ENCODE results near the gene DLG2. TPM values are rescaled to one million over a fixed set of nuclear protein-coding genes. Genes with fewer than 3 reads are reported as not detected.

DLG2 gene
- total RNA-seq, 1 donor from 2014 or later = 174 TPM

DNA sequence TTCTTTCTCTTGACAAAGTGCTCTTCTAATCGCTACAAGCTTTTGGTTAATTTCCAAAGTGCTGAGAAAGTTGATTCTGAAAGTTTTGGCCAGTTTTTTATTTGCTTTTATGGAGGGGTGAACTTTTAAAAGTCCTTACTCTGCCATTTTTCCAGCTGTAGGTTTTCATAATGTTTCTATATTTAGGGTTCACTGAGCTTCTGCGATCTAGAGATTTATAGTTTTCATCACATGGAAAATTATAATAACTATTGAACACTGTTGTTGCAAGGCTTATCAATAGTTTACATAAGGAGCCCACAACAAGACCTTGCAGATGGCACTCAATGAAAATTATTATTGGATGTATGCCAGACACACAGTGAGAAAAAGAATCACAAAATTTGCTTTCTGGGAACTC, 55.1 kb downstream of the DLG2 start:
- FAIRE-seq = no peak

GRCh38 chr11:85569525-85569924, 57.6 kb downstream of the DLG2 start:
- DNase-seq (ENCODE audit: low spot score in 2 of 2) = no peak
- FAIRE-seq = no peak

More for the DNA sequence above, 55.1 kb downstream of the DLG2 start:
- DNase-seq (ENCODE audit: low spot score in 2 of 2) = no peak

DNA sequence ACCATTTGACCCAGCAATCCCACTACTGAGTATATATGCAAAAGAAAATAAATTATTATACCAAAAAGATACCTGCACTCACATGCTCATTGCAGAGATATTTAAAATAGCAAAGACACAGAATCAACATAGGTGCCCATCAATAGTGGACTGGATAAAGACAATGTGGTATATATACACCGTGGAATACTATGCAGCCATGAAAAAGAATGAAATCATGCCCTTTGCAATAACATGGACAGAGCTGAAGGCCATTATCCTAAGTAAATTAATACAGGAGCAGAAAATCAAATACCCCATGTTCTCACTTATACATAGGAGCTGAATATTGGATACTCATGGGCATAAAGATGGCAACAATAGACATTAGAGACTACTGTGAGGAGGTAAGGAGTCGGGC, 68.7 kb downstream of the DLG2 start:
- no peak for FAIRE-seq
- no peak for DNase-seq (ENCODE audit: low spot score in 2 of 2)

DNA sequence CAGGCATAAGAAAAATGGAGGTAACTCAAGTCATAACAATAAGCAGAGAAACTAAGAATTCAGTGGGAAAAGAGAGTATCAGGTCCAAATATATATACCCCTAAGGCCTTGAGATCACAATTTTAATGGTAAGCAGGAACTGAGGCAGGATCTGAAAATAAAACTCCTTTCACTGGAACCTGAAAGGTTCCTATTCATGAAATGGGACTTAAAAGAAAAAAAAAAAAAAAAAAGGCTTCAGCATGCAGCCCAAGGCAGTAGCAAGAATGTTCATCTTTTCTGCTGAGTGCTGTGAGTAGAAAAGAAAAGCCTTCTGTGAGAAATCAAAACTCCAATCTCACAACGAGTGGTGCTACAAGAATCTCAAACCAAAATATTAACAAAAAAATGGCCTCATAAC, 75.3 kb downstream of the DLG2 start:
- FAIRE-seq (no peak), DNase-seq (ENCODE audit: low spot score in 2 of 2) (no peak)

DNA sequence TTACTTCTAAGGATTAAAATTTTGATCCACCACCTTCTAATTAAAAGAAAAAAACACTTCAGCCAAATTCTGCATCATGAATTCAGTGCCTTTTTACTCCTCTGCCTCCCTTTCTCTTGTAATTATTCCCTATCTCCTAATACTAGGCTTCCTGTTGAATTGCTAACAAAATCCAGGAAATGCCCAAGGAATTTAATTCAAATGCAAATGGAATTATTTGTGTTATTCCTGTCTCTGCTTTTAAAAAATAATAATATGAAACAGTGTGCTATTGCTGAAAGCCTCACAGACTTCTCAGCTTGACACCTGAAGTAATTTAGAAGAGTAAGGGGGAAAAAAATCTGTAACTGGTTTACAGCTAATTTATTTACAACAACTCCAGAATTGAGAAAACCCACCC, 85.5 kb downstream of the DLG2 start:
- DNase-seq (ENCODE audit: low spot score in 2 of 2) = no peak
- no peak for FAIRE-seq

DNA sequence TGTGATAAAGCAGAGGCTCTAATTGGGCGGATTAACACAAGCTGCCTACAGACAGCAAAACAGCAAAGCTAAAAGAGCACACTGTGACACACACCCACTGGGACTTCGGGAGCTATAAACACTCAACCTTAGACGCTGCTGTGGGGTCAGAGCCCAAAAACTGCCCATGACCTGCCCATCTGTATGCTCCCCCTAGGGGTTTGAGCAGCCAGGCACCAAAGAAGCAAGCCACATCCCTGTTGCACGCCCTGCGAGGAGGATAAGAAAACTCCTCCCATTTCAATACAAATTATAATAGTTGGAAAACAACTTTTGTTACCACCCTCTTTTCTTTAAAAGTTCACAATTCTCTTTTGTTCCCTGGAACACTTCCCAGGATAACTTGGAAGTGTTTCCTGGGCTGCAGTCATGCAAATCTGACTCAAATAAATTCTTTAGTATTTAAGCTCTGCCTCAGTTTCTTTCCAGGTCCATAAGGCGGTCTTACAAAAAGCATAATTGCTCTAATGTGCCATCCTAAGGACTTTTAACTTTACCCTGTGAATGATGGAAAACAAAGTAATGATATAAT, 86.4 kb downstream of the DLG2 start:
- DNase-seq (ENCODE audit: low spot score in 2 of 2) (no peak), FAIRE-seq (no peak)

DNA sequence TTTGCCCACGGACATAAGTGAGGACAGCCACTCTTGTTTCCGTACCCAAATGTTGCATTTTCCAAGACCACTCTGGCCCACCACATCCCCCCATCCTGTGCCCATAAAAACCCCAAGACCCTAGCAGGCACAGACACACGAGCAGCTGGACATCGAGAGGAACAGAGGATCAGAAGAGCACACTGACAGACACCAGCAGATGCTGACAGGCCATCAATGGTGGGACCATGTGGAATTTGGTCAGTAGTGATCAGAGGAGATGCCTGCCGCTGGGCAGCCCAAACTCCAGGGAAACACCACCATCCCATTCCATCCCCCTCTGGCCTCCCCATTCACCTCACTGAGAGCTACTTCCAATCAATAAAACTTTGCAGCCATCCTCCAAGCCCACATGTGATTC, 87.0 kb downstream of the DLG2 start:
- DNase-seq (ENCODE audit: low spot score in 2 of 2) = no peak
- no peak for FAIRE-seq

- no peak for FAIRE-seq
- no peak for DNase-seq (ENCODE audit: low spot score in 2 of 2)
These were observed 87.4 kb downstream of the DLG2 start for GRCh38 chr11:85539740-85540139.

DNA sequence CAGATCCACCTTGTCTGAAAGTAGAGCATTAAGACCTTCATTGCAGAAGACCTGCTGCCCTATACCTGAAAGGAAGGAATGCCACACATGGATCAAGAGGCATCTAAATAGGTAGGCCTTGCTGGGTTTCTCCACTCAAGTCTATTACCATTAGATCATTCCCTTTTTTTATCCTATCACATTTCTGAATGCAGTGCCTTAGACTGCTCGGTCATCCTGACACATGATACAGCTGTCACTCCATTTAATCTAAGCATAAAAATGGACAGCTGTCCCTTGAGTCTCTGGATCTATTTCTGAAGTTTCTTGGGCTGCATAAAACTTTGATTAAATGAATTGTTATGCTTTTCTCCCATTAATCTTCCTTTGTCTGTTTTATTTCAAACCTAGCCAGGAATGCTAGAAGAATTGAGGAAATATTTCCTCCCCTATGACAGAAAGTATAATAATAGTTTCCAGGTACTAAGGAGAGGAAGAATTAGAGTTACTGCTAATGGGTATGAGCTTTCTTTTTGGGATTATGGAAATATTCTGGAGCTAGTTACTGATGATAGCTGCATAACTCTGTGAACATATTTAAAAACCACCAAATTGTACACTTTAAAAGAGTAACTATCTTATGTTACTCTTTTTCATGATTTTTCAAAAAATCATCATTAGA, 88.0 kb downstream of the DLG2 start:
- no peak for FAIRE-seq

DNA sequence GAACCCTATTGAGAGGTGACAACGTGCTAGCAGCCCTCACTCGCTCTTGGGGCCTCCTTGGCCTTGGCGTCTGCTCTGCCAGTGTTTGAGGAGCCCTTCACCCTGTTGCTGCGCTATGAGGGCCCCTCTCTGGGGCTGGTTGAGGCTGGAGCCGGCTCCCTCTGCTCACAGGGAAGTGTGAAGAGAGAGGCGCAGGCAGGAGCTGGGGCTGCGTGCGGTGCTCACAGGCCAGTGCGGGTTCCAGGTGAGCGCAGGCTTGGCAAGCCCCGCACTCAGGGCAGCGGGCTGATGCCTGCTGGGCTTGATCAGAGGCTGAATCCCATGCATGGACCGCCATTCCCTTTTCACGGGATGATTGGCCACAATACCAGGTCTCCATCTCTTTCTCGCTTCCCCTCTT, 90.7 kb downstream of the DLG2 start:
- FAIRE-seq = no peak
- DNase-seq (ENCODE audit: low spot score in 2 of 2) = no peak

More for the DNA sequence above, 88.0 kb downstream of the DLG2 start:
- no peak for DNase-seq (ENCODE audit: low spot score in 2 of 2)

- FAIRE-seq (no peak), DNase-seq (ENCODE audit: low spot score in 2 of 2) (no peak)
These were observed 92.3 kb downstream of the DLG2 start for GRCh38 chr11:85534806-85535205.

- no peak for FAIRE-seq
These were observed 95.8 kb downstream of the DLG2 start for GRCh38 chr11:85531191-85531897.

DNA sequence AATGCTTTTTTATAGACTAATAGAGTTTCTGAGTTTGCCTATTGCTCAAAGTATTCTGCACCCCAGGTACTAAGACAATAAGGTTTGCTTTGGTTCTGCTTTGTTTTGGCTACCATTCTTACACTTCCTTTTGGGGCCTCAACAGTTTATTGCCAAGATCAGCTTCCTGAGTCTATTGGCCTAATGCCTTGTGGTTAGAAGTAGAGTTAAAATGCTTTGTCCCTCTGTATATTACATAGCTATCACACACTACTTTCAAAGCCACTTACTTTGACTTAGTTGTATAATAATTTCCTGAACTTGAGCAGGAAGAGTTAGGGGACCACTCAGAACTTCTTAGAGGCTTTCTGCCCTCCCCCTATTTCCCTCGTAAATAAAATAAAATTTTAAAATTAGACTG, 96.5 kb downstream of the DLG2 start:
- DNase-seq (ENCODE audit: low spot score in 2 of 2) (no peak), FAIRE-seq (no peak)

More at GRCh38 chr11:85531191-85531897, 95.8 kb downstream of the DLG2 start:
- no peak for DNase-seq (ENCODE audit: low spot score in 2 of 2)

GRCh38 chr11:85526564-85526963, 100.6 kb downstream of the DLG2 start:
- FAIRE-seq (no peak), DNase-seq (ENCODE audit: low spot score in 2 of 2) (no peak)

DNA sequence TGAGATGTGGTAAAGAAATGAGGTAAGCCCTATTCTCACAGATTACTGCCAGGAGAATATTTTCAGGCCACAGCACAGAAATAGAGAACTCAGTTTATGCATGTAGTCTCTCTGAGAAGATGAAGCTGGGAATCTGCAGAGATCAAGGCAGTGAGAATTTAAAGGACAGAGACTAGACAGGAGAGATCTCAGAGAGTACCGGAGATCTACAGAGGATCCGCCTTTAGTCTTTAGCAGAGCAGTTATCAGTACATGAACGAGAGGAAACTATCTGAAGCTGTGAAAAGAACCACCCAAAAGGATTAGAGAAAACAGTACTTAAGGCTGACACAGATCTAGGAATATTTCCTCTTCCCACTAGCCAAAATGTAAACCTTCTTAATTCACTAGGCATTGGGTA, 101.5 kb downstream of the DLG2 start:
- DNase-seq (ENCODE audit: low spot score in 2 of 2) = no peak

DNA sequence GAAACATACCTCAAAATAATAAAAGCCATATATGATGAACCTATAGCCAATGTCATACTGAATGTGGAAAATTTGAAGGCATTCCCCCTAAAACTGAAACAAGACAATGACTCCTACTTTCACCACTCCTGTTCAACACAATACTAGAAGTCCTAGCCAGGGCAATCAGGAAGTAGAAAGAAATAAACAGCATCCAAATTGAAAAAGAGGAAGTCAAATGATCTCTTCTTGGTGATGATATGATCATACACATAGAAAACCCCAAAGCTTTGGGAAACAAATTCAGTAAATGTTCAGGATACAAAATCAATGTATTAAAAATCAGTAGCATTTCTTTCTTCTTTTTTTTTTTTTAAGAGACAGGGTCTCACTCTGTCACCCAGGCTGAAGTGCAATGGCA, 109.9 kb downstream of the DLG2 start:
- no peak for FAIRE-seq
- no peak for DNase-seq (ENCODE audit: low spot score in 2 of 2)

More for the DNA sequence above, 101.5 kb downstream of the DLG2 start:
- FAIRE-seq = no peak

GRCh38 chr11:85495918-85496317, 131.2 kb downstream of the DLG2 start:
- FAIRE-seq = no peak

GRCh38 chr11:85494396-85494795, 132.7 kb downstream of the DLG2 start:
- FAIRE-seq (peak; percentile 78), DNase-seq (ENCODE audit: low spot score in 2 of 2) (no peak)

More at GRCh38 chr11:85495918-85496317, 131.2 kb downstream of the DLG2 start:
- no peak for DNase-seq (ENCODE audit: low spot score in 2 of 2)

- FAIRE-seq (no peak), DNase-seq (ENCODE audit: low spot score in 2 of 2) (no peak)
These were observed 141.2 kb downstream of the DLG2 start for GRCh38 chr11:85485902-85486301.

DNA sequence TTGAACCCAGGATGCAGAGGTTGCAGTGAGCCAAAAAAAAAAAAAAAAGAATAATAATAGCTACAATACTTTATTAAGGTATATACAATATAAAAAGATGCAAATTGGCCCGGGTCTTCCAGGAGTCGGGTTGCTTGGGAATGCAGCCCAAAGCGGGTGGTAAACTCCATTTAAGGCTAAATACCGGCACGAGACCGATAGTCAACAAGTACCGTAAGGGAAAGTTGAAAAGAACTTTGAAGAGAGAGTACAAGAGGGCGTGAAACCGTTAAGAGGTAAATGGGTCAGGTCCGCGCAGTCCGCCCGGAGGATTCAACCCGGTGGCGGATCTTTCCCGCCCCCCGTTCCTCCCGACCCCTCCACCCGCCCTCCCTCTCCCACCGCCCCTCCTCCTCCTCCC, 143.3 kb downstream of the DLG2 start:
- no peak for DNase-seq (ENCODE audit: low spot score in 2 of 2)

GRCh38 chr11:85481862-85482261, 145.3 kb downstream of the DLG2 start:
- DNase-seq (ENCODE audit: low spot score in 2 of 2) (no peak), FAIRE-seq (no peak)

More for the DNA sequence above, 143.3 kb downstream of the DLG2 start:
- no peak for FAIRE-seq
